ENCODE data around the gene HNRNPD. TPM values are rescaled to one million over a fixed set of nuclear protein-coding genes. Genes with fewer than 3 reads are reported as not detected.
A peak's percentile ranks its signal among the peaks of the same experiment; 100 is the strongest.
"Not testable (repeated sequence)": the region's sequence is repeated elsewhere in the genome, so short reads cannot be mapped to it uniquely, and the experiment has no call there.

The HNRNPD gene
- total and polyA plus RNA-seq, 2 experiments from 2014 or later = 175 to 348 TPM

DNA sequence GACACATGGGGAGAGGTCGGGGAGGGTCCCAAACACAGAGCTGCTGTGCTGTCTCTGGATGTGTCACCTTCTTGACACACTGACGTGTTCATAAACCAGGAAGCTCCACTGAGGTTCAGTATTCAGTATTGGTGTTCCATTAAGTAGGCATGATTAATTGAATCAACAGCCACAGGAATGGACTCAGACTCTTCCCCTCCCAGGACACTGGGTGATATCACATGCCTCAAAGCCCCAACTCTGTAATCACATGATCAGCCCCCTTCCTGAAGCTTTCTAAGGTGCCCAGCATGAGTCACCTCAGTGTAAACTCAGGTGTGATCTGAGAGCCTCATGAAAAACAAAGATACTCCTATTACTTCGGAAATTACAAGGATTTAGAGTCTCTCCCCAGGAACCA is 21.1 kb upstream of the HNRNPD start:
- Histone ChIP-seq H3K27me3 (no peaks in the 10 kb centered on the region), H3K27ac (no peak overlapping the region), H3K9me3 (ENCODE audit: low read depth) (no peaks in the 10 kb centered on the region), H3K4me1 (ENCODE audit: low read depth) (no peaks in the 10 kb centered on the region), H3K36me3 (no peaks in the 10 kb centered on the region), H3K4me3 (no peak overlapping the region)
- DNase-seq (ENCODE audit: low read depth in 1 of 2, low spot score in 1 of 2) = no peak
- TF ChIP-seq, protein P1, sequence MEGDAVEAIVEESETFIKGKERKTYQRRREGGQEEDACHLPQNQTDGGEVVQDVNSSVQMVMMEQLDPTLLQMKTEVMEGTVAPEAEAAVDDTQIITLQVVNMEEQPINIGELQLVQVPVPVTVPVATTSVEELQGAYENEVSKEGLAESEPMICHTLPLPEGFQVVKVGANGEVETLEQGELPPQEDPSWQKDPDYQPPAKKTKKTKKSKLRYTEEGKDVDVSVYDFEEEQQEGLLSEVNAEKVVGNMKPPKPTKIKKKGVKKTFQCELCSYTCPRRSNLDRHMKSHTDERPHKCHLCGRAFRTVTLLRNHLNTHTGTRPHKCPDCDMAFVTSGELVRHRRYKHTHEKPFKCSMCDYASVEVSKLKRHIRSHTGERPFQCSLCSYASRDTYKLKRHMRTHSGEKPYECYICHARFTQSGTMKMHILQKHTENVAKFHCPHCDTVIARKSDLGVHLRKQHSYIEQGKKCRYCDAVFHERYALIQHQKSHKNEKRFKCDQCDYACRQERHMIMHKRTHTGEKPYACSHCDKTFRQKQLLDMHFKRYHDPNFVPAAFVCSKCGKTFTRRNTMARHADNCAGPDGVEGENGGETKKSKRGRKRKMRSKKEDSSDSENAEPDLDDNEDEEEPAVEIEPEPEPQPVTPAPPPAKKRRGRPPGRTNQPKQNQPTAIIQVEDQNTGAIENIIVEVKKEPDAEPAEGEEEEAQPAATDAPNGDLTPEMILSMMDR (IDR thresholded peaks at IDR 0.05; ENCODE audit: low read depth, low read length) = no peak

DNA sequence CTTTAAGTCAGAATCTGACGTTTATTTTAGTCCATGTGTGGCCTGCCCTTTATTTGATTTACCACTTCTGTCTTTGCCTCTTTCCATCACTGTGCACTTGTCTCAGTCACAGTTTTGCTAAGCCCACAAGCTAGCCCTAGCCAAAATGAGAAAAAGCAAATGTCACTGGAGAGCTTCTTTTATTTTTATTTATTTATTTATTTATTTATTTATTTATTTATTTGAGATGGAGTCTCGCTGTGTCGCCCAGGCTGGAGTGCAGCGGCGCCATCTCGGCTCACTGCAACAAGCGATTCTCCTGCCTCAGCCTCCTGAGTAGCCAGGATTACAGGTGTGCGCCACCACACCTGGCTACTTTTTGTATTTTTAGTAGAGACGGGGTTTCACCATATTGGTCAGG is 16.3 kb upstream of the HNRNPD start:
- not testable (repeated sequence) for H3K27ac ChIP-seq; H3K4me3 ChIP-seq; H3K4me1 ChIP-seq (ENCODE audit: low read depth); H3K27me3 ChIP-seq; DNase-seq (ENCODE audit: low read depth in 1 of 2, low spot score in 1 of 2); H3K9me3 ChIP-seq (ENCODE audit: low read depth); H3K36me3 ChIP-seq

DNA sequence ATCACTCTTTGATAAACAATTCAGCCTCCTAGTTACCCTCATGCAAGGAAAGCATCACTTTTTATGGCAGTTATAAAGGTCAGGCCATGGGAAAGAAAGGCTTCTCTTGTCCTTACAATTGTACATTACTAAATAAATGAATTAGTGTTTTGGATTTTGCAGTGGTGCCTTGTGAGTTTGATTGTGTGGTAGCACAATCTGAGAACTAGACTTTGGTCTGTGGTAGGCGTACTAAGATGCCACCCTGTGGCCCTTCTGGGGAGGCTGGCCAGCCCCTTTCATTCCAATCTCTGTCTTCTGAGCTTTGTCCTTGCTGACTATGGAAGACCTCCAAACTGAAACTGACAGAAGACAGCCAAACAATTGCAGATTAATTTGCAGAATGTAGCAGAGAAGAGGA is 14.6 kb upstream of the HNRNPD start:
- TF ChIP-seq, protein P1 (IDR thresholded peaks at IDR 0.05; ENCODE audit: low read depth, low read length) = no peak
- Histone ChIP-seq H3K9me3 (ENCODE audit: low read depth) (no peaks in the 10 kb centered on the region), H3K4me1 (ENCODE audit: low read depth) (peaks cover 7% of the 10 kb centered on the region), H3K27ac (no peak overlapping the region), H3K4me3 (no peak overlapping the region), H3K27me3 (no peaks in the 10 kb centered on the region), H3K36me3 (no peaks in the 10 kb centered on the region)
- DNase-seq (ENCODE audit: low read depth in 1 of 2, low spot score in 1 of 2) = no peak

DNA sequence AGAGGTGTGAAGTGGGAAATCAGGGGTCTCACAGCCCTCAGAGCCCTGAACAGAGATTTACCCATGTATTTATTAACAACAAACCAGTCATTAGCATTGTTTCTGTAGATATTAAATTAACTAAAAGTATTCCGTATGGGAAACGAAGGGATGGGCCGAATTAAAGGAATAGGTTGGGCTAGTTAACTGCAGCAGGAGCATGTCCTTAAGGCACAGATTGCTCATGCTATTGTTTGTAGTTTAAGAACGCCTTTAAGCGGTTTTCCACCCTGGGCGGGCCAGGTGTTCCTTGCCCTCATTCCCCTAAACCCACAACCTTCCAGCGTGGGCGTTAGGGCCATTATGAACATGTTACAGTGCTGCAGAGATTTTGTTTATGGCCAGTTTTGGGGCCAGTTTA is 12.5 kb upstream of the HNRNPD start:
- H3K4me1 ChIP-seq (ENCODE audit: low read depth) = peaks cover 16% of the 10 kb centered on the region
- H3K36me3 ChIP-seq; H3K27me3 ChIP-seq; H3K9me3 ChIP-seq (ENCODE audit: low read depth); H3K4me3 ChIP-seq; H3K27ac ChIP-seq; DNase-seq (ENCODE audit: low read depth in 1 of 2, low spot score in 1 of 2): not testable (repeated sequence)

DNA sequence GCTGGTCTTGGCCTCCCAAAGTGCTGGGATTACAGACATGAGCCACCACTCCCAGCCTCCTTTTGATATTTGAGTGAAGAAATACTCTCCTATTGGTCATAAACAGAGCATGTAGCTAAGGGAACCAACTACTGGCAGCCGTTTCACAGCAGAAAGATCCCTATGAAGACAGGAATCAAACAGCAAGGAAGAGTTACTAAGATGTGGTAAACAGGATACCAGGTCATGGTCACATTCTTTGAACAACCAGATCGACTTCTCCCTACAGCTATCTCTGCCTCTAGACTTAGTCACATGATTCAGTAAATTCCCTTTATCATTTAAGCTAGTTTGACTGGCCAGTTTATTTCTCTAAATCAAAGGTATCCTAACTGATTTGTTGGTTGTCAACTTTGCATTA is 9.0 kb upstream of the HNRNPD start:
- Histone ChIP-seq H3K27ac (no peak overlapping the region), H3K27me3 (no peaks in the 10 kb centered on the region), H3K4me1 (ENCODE audit: low read depth) (peaks cover 11% of the 10 kb centered on the region), H3K4me3 (no peak overlapping the region), H3K36me3 (no peaks in the 10 kb centered on the region), H3K9me3 (ENCODE audit: low read depth) (no peaks in the 10 kb centered on the region)
- TF ChIP-seq, protein P1 (IDR thresholded peaks at IDR 0.05; ENCODE audit: low read depth, low read length) = no peak
- DNase-seq (ENCODE audit: low read depth in 1 of 2, low spot score in 1 of 2) = no peak

DNA sequence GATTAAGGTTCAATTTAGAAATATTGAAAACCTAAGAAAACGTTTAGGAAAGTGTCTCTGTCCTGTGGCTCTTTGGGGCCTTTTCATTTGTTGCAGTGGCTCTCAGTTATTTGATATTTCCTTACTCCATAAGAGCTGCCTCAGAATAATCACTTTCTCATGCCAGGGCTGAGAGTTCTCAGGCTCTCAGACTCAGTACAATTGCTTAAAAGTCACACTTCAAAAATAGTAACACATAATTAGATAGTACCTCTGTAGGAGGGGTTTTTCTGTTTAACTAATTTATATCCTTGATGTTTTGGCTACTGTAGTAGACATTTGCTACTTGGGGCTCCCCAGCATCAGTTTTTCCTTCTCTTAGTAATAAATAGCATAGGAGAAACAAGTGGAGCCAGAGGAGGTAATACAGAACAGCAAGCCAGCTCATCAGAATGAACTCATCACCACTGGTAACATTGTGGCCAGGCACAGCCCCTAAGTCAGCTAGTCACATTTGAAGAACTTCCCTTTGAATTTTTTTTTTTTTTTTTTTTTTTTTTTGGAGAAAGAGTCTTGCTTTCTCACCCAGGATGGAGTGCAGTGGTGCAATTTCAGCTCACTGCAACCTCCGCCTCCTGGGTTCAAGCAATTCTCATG is 8.0 kb upstream of the HNRNPD start:
- TF ChIP-seq, protein P1 (IDR thresholded peaks at IDR 0.05; ENCODE audit: low read depth, low read length) = no peak
- peak overlapping the region; percentile 73 for H3K27ac ChIP-seq

DNA sequence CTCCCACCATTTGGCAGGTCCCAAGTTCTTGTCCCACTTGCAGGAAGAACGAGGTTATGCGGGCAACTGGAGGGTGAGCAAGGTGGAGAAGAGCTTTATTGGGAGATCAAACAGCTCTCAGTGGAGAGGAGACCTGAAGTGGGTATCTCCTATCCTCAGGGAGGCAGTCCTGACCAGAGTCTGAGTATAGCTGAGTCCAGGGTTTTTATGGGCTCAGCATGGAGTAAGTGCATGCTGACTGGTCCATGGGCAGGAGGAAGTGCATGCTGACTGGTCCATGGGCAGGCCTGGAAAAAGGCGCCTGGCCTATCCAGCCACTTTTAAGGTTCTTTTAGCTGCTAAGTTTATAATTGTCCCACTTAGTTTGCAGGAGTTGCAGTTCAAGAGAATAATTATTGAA is 7.4 kb upstream of the HNRNPD start:
- Histone ChIP-seq H3K4me3 (no peak overlapping the region), H3K4me1 (ENCODE audit: low read depth) (peaks cover 11% of the 10 kb centered on the region), H3K27me3 (no peaks in the 10 kb centered on the region), H3K36me3 (no peaks in the 10 kb centered on the region), H3K27ac (peak overlapping the region; percentile 73), H3K9me3 (ENCODE audit: low read depth) (no peaks in the 10 kb centered on the region)
- no peak for DNase-seq (ENCODE audit: low read depth in 1 of 2, low spot score in 1 of 2)
- TF ChIP-seq, protein P1 (IDR thresholded peaks at IDR 0.05; ENCODE audit: low read depth, low read length) = no peak

More for the DNA sequence above, 8.0 kb upstream of the HNRNPD start:
- Histone ChIP-seq H3K9me3 (ENCODE audit: low read depth) (no peaks in the 10 kb centered on the region), H3K36me3 (no peaks in the 10 kb centered on the region), H3K27me3 (no peaks in the 10 kb centered on the region), H3K4me3 (no peak overlapping the region), H3K4me1 (ENCODE audit: low read depth) (peaks cover 11% of the 10 kb centered on the region)
- no peak for DNase-seq (ENCODE audit: low read depth in 1 of 2, low spot score in 1 of 2)
